H1 (cell line): Measurements from ENCODE around the gene NREP. TPM values are rescaled to one million over a fixed set of nuclear protein-coding genes. Genes with fewer than 3 reads are reported as not detected.

Source experiments
- CTCF ChIA-PET: fragments of 300-600 bp; sonication (Branson Sonifier 250); formaldehyde crosslinking; loops from one replicate; lab custom pipeline; 2021; ENCODE audit not compliant: partially characterized antibody; lab: Charles Lee
- POLR2A ChIA-PET: fragments of 300-600 bp; sonication (Branson Sonifier 250); formaldehyde crosslinking; loops from one replicate; lab custom pipeline; 2021; ENCODE audit warnings: inconsistent platforms; ENCODE audit not compliant: partially characterized antibody; lab: Charles Lee
- DNase-seq, 2 experiments: peaks; one replicate each; pipeline versions ENCODE4 v3.0.0 to v3.0.0-alpha.2; 2010 to 2022; ENCODE audit warnings: low spot score in 2 of 2, low read depth in 1 of 2, mixed read lengths in 1 of 2
- FAIRE-seq: peaks from 2 replicates; lab custom pipeline; 2011; peaks lifted over from hg19 to GRCh38; lab: Jason Lieb, UNC
- H2AFZ ChIP-seq: 2 replicates; pipeline ENCODE4 v1.8.1; 2012; ENCODE audit warnings: low read length, inconsistent platforms
- H2AK5ac ChIP-seq: 2 replicates; pipeline ENCODE4 v1.6.1; 2013; ENCODE audit warnings: low read depth, low read length
- H2BK120ac ChIP-seq: replicated peaks from 2 replicates; pipeline ENCODE3; 2013; ENCODE audit warnings: low read depth, low read length, inconsistent platforms
- H2BK12ac ChIP-seq: 2 replicates; pipeline ENCODE4 v1.6.1; 2013; ENCODE audit warnings: low read depth, low read length
- H2BK15ac ChIP-seq: 2 replicates; pipeline ENCODE4 v1.6.1; 2013; ENCODE audit warnings: low read length
- H2BK20ac ChIP-seq: 2 replicates; pipeline ENCODE4 v1.6.1; 2013; ENCODE audit warnings: low read length
- H2BK5ac ChIP-seq: 2 replicates; pipeline ENCODE4 v1.6.1; 2013; ENCODE audit warnings: low read depth, low read length
- H3K14ac ChIP-seq: 2 replicates; pipeline ENCODE4 v1.6.1; 2013; ENCODE audit warnings: inconsistent platforms; ENCODE audit not compliant: insufficient read length
- H3K18ac ChIP-seq: 2 replicates; pipeline ENCODE4 v1.6.1; 2013; ENCODE audit warnings: low read length; ENCODE audit errors: extremely low read depth
- H3K23ac ChIP-seq: 2 replicates; pipeline ENCODE4 v1.6.1; 2013; ENCODE audit warnings: inconsistent platforms; ENCODE audit not compliant: insufficient read length
- H3K23me2 ChIP-seq: 2 replicates; pipeline ENCODE4 v1.6.1; 2013; ENCODE audit warnings: low read depth, low read length
- H3K27ac ChIP-seq: 2 replicates; pipeline ENCODE4 v1.6.1; 2011; ENCODE audit warnings: low read depth, low read length, inconsistent platforms
- H3K27me3 ChIP-seq, 4 experiments: replicated peaks in 1 of 4; 1 replicate in 1 of 4; 2 replicates in 3 of 4; pipeline versions ENCODE4 v1.6.1 to v1.8.1; 2011 to 2013; ENCODE audit warnings: low read length in 3 of 4, mild to moderate bottlenecking in 3 of 4, inconsistent platforms in 2 of 4, mixed read lengths in 2 of 4, moderate library complexity in 1 of 4; ENCODE audit not compliant: control insufficient read depth in 3 of 4, insufficient read depth in 3 of 4; ENCODE audit errors: extremely low read depth in 1 of 4
- H3K36me3 ChIP-seq, 4 experiments: 2 replicates each; pipeline versions ENCODE4 v1.6.1 to v1.8.1; 2011 to 2013; ENCODE audit warnings: mild to moderate bottlenecking in 4 of 4, low read length in 3 of 4, moderate library complexity in 2 of 4, control low read depth in 1 of 4, inconsistent platforms in 1 of 4; ENCODE audit not compliant: insufficient read depth in 4 of 4, control insufficient read depth in 2 of 4
- H3K4ac ChIP-seq: replicated peaks from 2 replicates; pipeline ENCODE3; 2013; ENCODE audit warnings: low read length, low read depth, mixed read lengths, inconsistent platforms; ENCODE audit not compliant: insufficient read length
- H3K4me1 ChIP-seq, 4 experiments: replicated peaks in 1 of 4; 1 replicate in 1 of 4; 2 replicates in 3 of 4; pipeline versions ENCODE4 v1.6.1 to v1.8.1; 2011 to 2013; ENCODE audit warnings: low read length in 3 of 4, inconsistent platforms in 2 of 4, mixed read lengths in 1 of 4; ENCODE audit not compliant: insufficient read depth in 4 of 4, control insufficient read depth in 3 of 4
- H3K4me2 ChIP-seq, 2 experiments: 2 replicates each; pipeline versions ENCODE4 v1.6.1 to v1.8.1; 2011 to 2013; ENCODE audit warnings: low read depth in 2 of 2, low read length in 2 of 2, control low read depth in 1 of 2, inconsistent platforms in 1 of 2, mild to moderate bottlenecking in 1 of 2; ENCODE audit not compliant: insufficient read depth in 1 of 2
- H3K4me3 ChIP-seq, 4 experiments: fragments of 200-600, 300-600 bp in 1 of 4; sonication (generic), shearing (Covaris generic), sonication (Bioruptor Twin) in 1 of 4; 2 replicates each; pipeline versions ENCODE4 v1.5.1 to v1.8.1; 2011 to 2016; ENCODE audit warnings: low read length in 4 of 4, low read depth in 3 of 4, control low read depth in 2 of 4, inconsistent platforms in 2 of 4, mild to moderate bottlenecking in 2 of 4, mixed read lengths in 1 of 4, moderate library complexity in 1 of 4; ENCODE audit not compliant: insufficient read depth in 2 of 4; ENCODE audit errors: extremely low read depth in 1 of 4
- H3K56ac ChIP-seq: replicated peaks from 2 replicates; pipeline ENCODE3; 2013; ENCODE audit warnings: low read depth, mild to moderate bottlenecking, mixed read lengths, low read length, inconsistent platforms; ENCODE audit not compliant: insufficient read length
- H3K79me1 ChIP-seq: 2 replicates; pipeline ENCODE4 v1.6.1; 2013; ENCODE audit warnings: low read depth, low read length, control low read depth
- H3K79me2 ChIP-seq, 2 experiments: 2 replicates each; pipeline versions ENCODE4 v1.6.1 to v1.8.1; 2012 to 2013; ENCODE audit warnings: low read length in 2 of 2, mild to moderate bottlenecking in 2 of 2, inconsistent platforms in 1 of 2; ENCODE audit not compliant: insufficient read depth in 2 of 2, control insufficient read depth in 1 of 2
- H3K9ac ChIP-seq, 4 experiments: replicated peaks in 1 of 4; 1 replicate in 1 of 4; 2 replicates in 3 of 4; pipeline versions ENCODE4 v1.6.1 to v1.8.1; 2011 to 2013; ENCODE audit warnings: low read depth in 3 of 4, low read length in 3 of 4, control low read depth in 2 of 4, mild to moderate bottlenecking in 2 of 4, moderate library complexity in 2 of 4, inconsistent platforms in 1 of 4; ENCODE audit errors: extremely low read depth in 1 of 4
- H3K9me3 ChIP-seq, 2 experiments: 2 replicates each; pipeline versions ENCODE4 v1.6.1 to v1.8.1; 2012 to 2013; ENCODE audit warnings: mild to moderate bottlenecking in 2 of 2, moderate library complexity in 2 of 2, control low read depth in 1 of 2, inconsistent platforms in 1 of 2, low read depth in 1 of 2, low read length in 1 of 2, mixed read lengths in 1 of 2; ENCODE audit not compliant: insufficient read depth in 2 of 2
- H4K20me1 ChIP-seq, 2 experiments: replicated peaks in 1 of 2; 2 replicates each; pipeline versions ENCODE3 to v1.8.1; 2011 to 2013; ENCODE audit warnings: inconsistent platforms in 2 of 2, low read length in 2 of 2, mild to moderate bottlenecking in 1 of 2; ENCODE audit not compliant: insufficient read depth in 2 of 2, control insufficient read depth in 1 of 2
- H4K5ac ChIP-seq: 2 replicates; pipeline ENCODE4 v1.6.1; 2013; ENCODE audit warnings: low read length, low read depth, mixed read lengths, inconsistent platforms; ENCODE audit not compliant: insufficient read length
- H4K8ac ChIP-seq: 2 replicates; pipeline ENCODE4 v1.8.0; 2013; ENCODE audit warnings: mild to moderate bottlenecking, moderate library complexity, low read length, inconsistent platforms; ENCODE audit not compliant: insufficient read depth; ENCODE audit errors: extremely low read depth
- H4K91ac ChIP-seq: replicated peaks from 2 replicates; pipeline ENCODE3; 2013; ENCODE audit warnings: low read length, mixed read lengths, inconsistent platforms; ENCODE audit not compliant: insufficient read length
- EZH2 ChIP-seq: fragments of 200-600 bp; sonication (generic); IDR thresholded peaks from 2 replicates; pipeline ENCODE4 v1.7.1; 2012; ENCODE audit warnings: low read depth, mild to moderate bottlenecking, moderate library complexity, low read length, inconsistent platforms; ENCODE audit not compliant: severe bottlenecking
- GTF2F1 ChIP-seq: IDR thresholded peaks from 2 replicates; pipeline ENCODE4 v1.6.1; 2012; ENCODE audit warnings: low read depth, low read length, improper control_type of control experiment, borderline replicate concordance
- HDAC2 ChIP-seq, 2 experiments: fragments of 300-600 bp in 1 of 2; sonication (generic) in 1 of 2; IDR thresholded peaks; 2 replicates each; pipeline ENCODE4 v1.6.1; 2011 to 2012; ENCODE audit warnings: low read depth in 2 of 2, low read length in 2 of 2, mild to moderate bottlenecking in 2 of 2, moderate library complexity in 2 of 2, borderline replicate concordance in 1 of 2, inconsistent platforms in 1 of 2
- KDM5A ChIP-seq: fragments of 200-600 bp; IDR thresholded peaks from 2 replicates; pipeline ENCODE4 v1.7.1; 2012; ENCODE audit warnings: mild to moderate bottlenecking, low read length, inconsistent platforms, mixed read lengths
- POU5F1 ChIP-seq: IDR thresholded peaks from 2 replicates; pipeline ENCODE4 v1.6.1; 2011; ENCODE audit warnings: low read depth, mild to moderate bottlenecking, low read length, moderate library complexity
- RNF2 ChIP-seq: fragments of 200-900, 300-1000 bp; sonication (generic); IDR thresholded peaks from 2 replicates; pipeline ENCODE4 v1.7.1; 2016; ENCODE audit warnings: borderline replicate concordance, low read depth, mild to moderate bottlenecking, antibody characterized with exemption, low read length; ENCODE audit not compliant: poor library complexity, severe bottlenecking; ENCODE audit errors: missing control alignments
- SIN3A ChIP-seq, 2 experiments: IDR thresholded peaks in 1 of 2; conservative IDR thresholded peaks in 1 of 2; 2 replicates each; pipeline ENCODE4 v1.6.1; 2011 to 2012; ENCODE audit warnings: low read length in 2 of 2, improper control_type of control experiment in 1 of 2, low read depth in 1 of 2, mild to moderate bottlenecking in 1 of 2
- SRF ChIP-seq: IDR thresholded peaks from 2 replicates; pipeline ENCODE4 v1.6.1; 2011; ENCODE audit warnings: mild to moderate bottlenecking, low read depth, low read length, moderate library complexity
- WGBS, 2 experiments: shearing (Covaris generic) in 1 of 2; methylation state at CpG; one replicate each; pipeline versions ENCODE4 v1.1.6 to v1.1.7; 2013 to 2015; ENCODE audit warnings: low lambda C conversion rate in 2 of 2, mixed read lengths in 2 of 2, inconsistent platforms in 1 of 2, low coverage in 1 of 2, missing lambda C conversion rate in 1 of 2; ENCODE audit not compliant: insufficient replicate concordance in 2 of 2, insufficient coverage in 1 of 2, insufficient read length in 1 of 2; ENCODE audit errors: extremely low coverage in 1 of 2, missing lambda C conversion rate in 1 of 2; 5-methylcytosine and 5-hydroxymethylcytosine counted together
- polyA plus RNA-seq, 7 experiments: library from polyadenylated mRNA; depleted of rRNA in 3 of 7; stranded (reverse) in 5 of 7; unstranded in 2 of 7; fragments of >200 nt in 5 of 7; fragments of 200-250 nt in 2 of 7; gene quantifications; 1 replicate in 5 of 7; 2 replicates in 1 of 7; 4 replicates in 1 of 7; pipeline versions ENCODE4 v1.2.1 to v1.2.3, GENCODE V29; 2011 to 2013; ENCODE audit warnings: missing spikeins in 2 of 7, mixed read lengths in 2 of 7
- total RNA-seq: library from RNA; stranded (reverse); fragmentation: NEBNext Ultra II Directional; extraction: Animal tissue kit (Norgen Biotek cat#: 25700); gene quantifications from 2 replicates; pipeline ENCODE4 v1.2.1, GENCODE V29; 2021
- TF ChIP-seq, protein P1 (sequence below): IDR thresholded peaks from 2 replicates; pipeline ENCODE4 v1.6.1; 2012; ENCODE audit warnings: inconsistent platforms

The NREP gene
- total and polyA plus RNA-seq, 2 of the 8 experiments (the other 6 are each of a cell fraction or from before 2014, with no cell fraction given): 254 to 301 TPM

- CTCF ChIA-PET: interaction anchor here (1.3 kb wide), 1 partner anchor 15 kb away, joined by 3 read pairs; no protein-coding TSS in a partner anchor
- Histone ChIP-seq H3K4ac (no peak overlapping the region), H3K9ac (no peak overlapping the region), H2AFZ (no peak overlapping the region), H2BK5ac (no peak overlapping the region), H3K4me2 (no peak overlapping the region), H3K9me3 (no peaks in the 10 kb centered on the region), H3K4me3 (no peak overlapping the region), H3K18ac (no peak overlapping the region), H3K79me1 (no peaks in the 10 kb centered on the region), H2BK120ac (no peak overlapping the region), H4K5ac (no peak overlapping the region), H3K4me1 (peaks cover 0 to 2% (median 0%) of the 10 kb centered on the region in 4 experiments; a peak in 1 of 7 replicates), H4K8ac (no peak overlapping the region), H3K27me3 (no peaks in the 10 kb centered on the region), H2BK12ac (no peak overlapping the region), H2AK5ac (no peak overlapping the region), H4K20me1 (no peaks in the 10 kb centered on the region), H3K27ac (no peak overlapping the region), H3K23ac (no peak overlapping the region), H3K36me3 (no peaks in the 10 kb centered on the region), H3K79me2 (no peaks in the 10 kb centered on the region), H2BK20ac (no peak overlapping the region), H2BK15ac (no peak overlapping the region), H3K23me2 (no peaks in the 10 kb centered on the region; the same call in 1 of the 2 replicates), H3K56ac (no peak overlapping the region), H3K14ac (no peak overlapping the region), H4K91ac (no peak overlapping the region)
- DNase-seq (no peak), FAIRE-seq (no peak)
- POLR2A ChIA-PET: no interaction called here
- 90% methylated on average over 2 of the region's 2 CpGs; no CpG with 5 or more reads in 1 of the 2 experiments for WGBS, 2 experiments
- TF ChIP-seq POU5F1: no peak
- no peak for TF ChIP-seq KDM5A
- no peak for TF ChIP-seq EZH2
- no peak for TF ChIP-seq RNF2
- TF ChIP-seq HDAC2 (IDR thresholded peaks at IDR 0.05; ENCODE audit: borderline replicate concordance in 1 of 2, low read depth in 2 of 2, low read length in 2 of 2): no peak
- no peak for TF ChIP-seq GTF2F1
- TF ChIP-seq SIN3A (conservative IDR thresholded peaks at IDR 0.05 in 1 of 2, IDR thresholded peaks at IDR 0.05 in 1 of 2; ENCODE audit: low read depth in 1 of 2, low read length in 2 of 2): no peak
- TF ChIP-seq, protein P1, sequence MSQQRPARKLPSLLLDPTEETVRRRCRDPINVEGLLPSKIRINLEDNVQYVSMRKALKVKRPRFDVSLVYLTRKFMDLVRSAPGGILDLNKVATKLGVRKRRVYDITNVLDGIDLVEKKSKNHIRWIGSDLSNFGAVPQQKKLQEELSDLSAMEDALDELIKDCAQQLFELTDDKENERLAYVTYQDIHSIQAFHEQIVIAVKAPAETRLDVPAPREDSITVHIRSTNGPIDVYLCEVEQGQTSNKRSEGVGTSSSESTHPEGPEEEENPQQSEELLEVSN: no peak
- TF ChIP-seq SRF: no peak
Measured at GRCh38 chr5:111805071-111805470, 48.1 kb upstream of the NREP start.
